T-helper 1 cell treated with Interleukin-12 subunit alpha and Interleukin-12 subunit beta and Interleukin-4 antibody, amounts not matched to agents 30 μg/mL and 1 μg/mL, for 36 hours (primary cell): ENCODE measurements around the gene PSAPL1.

Source experiments
- H3K27ac Mint-ChIP-seq: one replicate; pipeline ENCODE4 v1.8.0; 2021; ENCODE audit warnings: mild to moderate bottlenecking, mixed read lengths
- H3K27me3 Mint-ChIP-seq: one replicate; pipeline ENCODE4 v1.8.0; 2021; ENCODE audit warnings: low read depth, mixed read lengths
- H3K36me3 Mint-ChIP-seq: one replicate; pipeline ENCODE4 v1.8.0; 2021; ENCODE audit warnings: low read depth, mixed read lengths
- H3K4me1 Mint-ChIP-seq: one replicate; pipeline ENCODE4 v1.8.0; 2021; ENCODE audit warnings: low read depth, mixed read lengths
- H3K4me3 Mint-ChIP-seq: one replicate; pipeline ENCODE4 v1.8.0; 2021; ENCODE audit warnings: mild to moderate bottlenecking, moderate library complexity, mixed read lengths
- H3K9me3 Mint-ChIP-seq: one replicate; pipeline ENCODE4 v1.8.0; 2021; ENCODE audit warnings: mixed read lengths

Gene PSAPL1

GRCh38 chr4:7448036-7448435 is 13.3 kb upstream of the PSAPL1 start:
- H3K9me3 Mint-ChIP-seq, result no peaks in the 10 kb centered on the region
- no peaks in the 10 kb centered on the region for H3K27me3 Mint-ChIP-seq
- H3K36me3 Mint-ChIP-seq, result no peaks in the 10 kb centered on the region
- no peaks in the 10 kb centered on the region for H3K4me1 Mint-ChIP-seq
- H3K27ac Mint-ChIP-seq, result no peak overlapping the region
- H3K4me3 Mint-ChIP-seq, result no peak overlapping the region

- no peak overlapping the region for H3K27ac Mint-ChIP-seq
- no peaks in the 10 kb centered on the region for H3K9me3 Mint-ChIP-seq
- no peak overlapping the region for H3K4me3 Mint-ChIP-seq
- H3K36me3 Mint-ChIP-seq, result no peaks in the 10 kb centered on the region
- H3K27me3 Mint-ChIP-seq, result no peaks in the 10 kb centered on the region
- H3K4me1 Mint-ChIP-seq, result no peaks in the 10 kb centered on the region
Measured at GRCh38 chr4:7447236-7447635, 12.5 kb upstream of the PSAPL1 start.

GRCh38 chr4:7444731-7445130 is 10.0 kb upstream of the PSAPL1 start:
- H3K4me1 Mint-ChIP-seq, result no peaks in the 10 kb centered on the region
- H3K4me3 Mint-ChIP-seq, result no peak overlapping the region
- H3K9me3 Mint-ChIP-seq, result no peaks in the 10 kb centered on the region
- H3K36me3 Mint-ChIP-seq, result no peaks in the 10 kb centered on the region
- H3K27me3 Mint-ChIP-seq, result no peaks in the 10 kb centered on the region
- no peak overlapping the region for H3K27ac Mint-ChIP-seq

- Mint-ChIP-seq H3K9me3 (no peaks in the 10 kb centered on the region), H3K27ac (no peak overlapping the region)
Measured at GRCh38 chr4:7444314-7444713, 9.6 kb upstream of the PSAPL1 start.

GRCh38 chr4:7442574-7443162 is 7.9 kb upstream of the PSAPL1 start:
- no peaks in the 10 kb centered on the region for H3K27me3 Mint-ChIP-seq
- no peaks in the 10 kb centered on the region for H3K4me1 Mint-ChIP-seq
- no peak overlapping the region for H3K4me3 Mint-ChIP-seq
- H3K36me3 Mint-ChIP-seq, result no peaks in the 10 kb centered on the region
- H3K27ac Mint-ChIP-seq, result no peak overlapping the region
- H3K9me3 Mint-ChIP-seq, result no peaks in the 10 kb centered on the region

More at GRCh38 chr4:7444314-7444713, 9.6 kb upstream of the PSAPL1 start:
- Mint-ChIP-seq H3K4me1 (no peaks in the 10 kb centered on the region), H3K36me3 (no peaks in the 10 kb centered on the region), H3K4me3 (no peak overlapping the region), H3K27me3 (no peaks in the 10 kb centered on the region)

- Mint-ChIP-seq H3K9me3 (no peaks in the 10 kb centered on the region), H3K4me1 (no peaks in the 10 kb centered on the region), H3K27me3 (no peaks in the 10 kb centered on the region), H3K27ac (no peak overlapping the region), H3K36me3 (no peaks in the 10 kb centered on the region), H3K4me3 (no peak overlapping the region)
Measured at GRCh38 chr4:7441201-7441600, 6.5 kb upstream of the PSAPL1 start.

- Mint-ChIP-seq H3K36me3 (no peaks in the 10 kb centered on the region), H3K4me3 (no peak overlapping the region), H3K27ac (no peak overlapping the region), H3K9me3 (no peaks in the 10 kb centered on the region), H3K27me3 (no peaks in the 10 kb centered on the region), H3K4me1 (no peaks in the 10 kb centered on the region)
Measured at GRCh38 chr4:7439699-7440098, 5.0 kb upstream of the PSAPL1 start.

GRCh38 chr4:7436256-7436655 is 1.5 kb upstream of the PSAPL1 start:
- no peaks in the 10 kb centered on the region for H3K4me1 Mint-ChIP-seq
- H3K4me3 Mint-ChIP-seq, result no peak overlapping the region
- no peak overlapping the region for H3K27ac Mint-ChIP-seq
- H3K27me3 Mint-ChIP-seq, result no peaks in the 10 kb centered on the region
- H3K9me3 Mint-ChIP-seq, result no peaks in the 10 kb centered on the region
- H3K36me3 Mint-ChIP-seq, result no peaks in the 10 kb centered on the region

- no peaks in the 10 kb centered on the region for H3K9me3 Mint-ChIP-seq
- no peak overlapping the region for H3K4me3 Mint-ChIP-seq
- no peak overlapping the region for H3K27ac Mint-ChIP-seq
- no peaks in the 10 kb centered on the region for H3K36me3 Mint-ChIP-seq
- no peaks in the 10 kb centered on the region for H3K4me1 Mint-ChIP-seq
- H3K27me3 Mint-ChIP-seq, result no peaks in the 10 kb centered on the region
Measured at GRCh38 chr4:7435471-7436061, 836 bp upstream of the PSAPL1 start.

GRCh38 chr4:7434141-7434765 is 477 bp downstream of the PSAPL1 start:
- H3K36me3 Mint-ChIP-seq, result no peaks in the 10 kb centered on the region

GRCh38 chr4:7433376-7434140 is 1.2 kb downstream of the PSAPL1 start:
- H3K4me1 Mint-ChIP-seq, result no peaks in the 10 kb centered on the region
- no peaks in the 10 kb centered on the region for H3K27me3 Mint-ChIP-seq
- H3K4me3 Mint-ChIP-seq, result no peak overlapping the region
- H3K27ac Mint-ChIP-seq, result no peak overlapping the region
- H3K9me3 Mint-ChIP-seq, result no peaks in the 10 kb centered on the region
- H3K36me3 Mint-ChIP-seq, result no peaks in the 10 kb centered on the region

More at GRCh38 chr4:7434141-7434765, 477 bp downstream of the PSAPL1 start:
- Mint-ChIP-seq H3K4me1 (no peaks in the 10 kb centered on the region), H3K27me3 (no peaks in the 10 kb centered on the region), H3K9me3 (no peaks in the 10 kb centered on the region), H3K27ac (no peak overlapping the region), H3K4me3 (no peak overlapping the region)

- no peaks in the 10 kb centered on the region for H3K36me3 Mint-ChIP-seq
- no peak overlapping the region for H3K27ac Mint-ChIP-seq
- H3K27me3 Mint-ChIP-seq, result no peaks in the 10 kb centered on the region
- H3K4me1 Mint-ChIP-seq, result no peaks in the 10 kb centered on the region
- no peak overlapping the region for H3K4me3 Mint-ChIP-seq
- no peaks in the 10 kb centered on the region for H3K9me3 Mint-ChIP-seq
Measured at GRCh38 chr4:7432531-7433375, 2.0 kb downstream of the PSAPL1 start.

- Mint-ChIP-seq H3K4me3 (no peak overlapping the region), H3K27me3 (no peaks in the 10 kb centered on the region), H3K9me3 (no peaks in the 10 kb centered on the region)
Measured at GRCh38 chr4:7431696-7432530, 2.8 kb downstream of the PSAPL1 start.

More at GRCh38 chr4:7431696-7432530, 2.8 kb downstream of the PSAPL1 start:
- H3K27ac Mint-ChIP-seq, result no peak overlapping the region
- no peaks in the 10 kb centered on the region for H3K4me1 Mint-ChIP-seq
- H3K36me3 Mint-ChIP-seq, result no peaks in the 10 kb centered on the region
